IPS-18a (cell line): ENCODE data around the gene SCAMP2.

Experiments
- H3K27ac ChIP-seq: one replicate; pipeline ENCODE4 v1.5.1; 2013; ENCODE audit warnings: low read length
- H3K27me3 ChIP-seq: one replicate; pipeline ENCODE4 v1.6.1; 2013; ENCODE audit warnings: mild to moderate bottlenecking, low read length; ENCODE audit not compliant: control insufficient read depth, insufficient read depth
- H3K36me3 ChIP-seq: one replicate; pipeline ENCODE4 v1.6.1; 2013; ENCODE audit warnings: low read depth, low read length; ENCODE audit not compliant: control insufficient read depth
- H3K4me1 ChIP-seq: one replicate; pipeline ENCODE4 v1.6.1; 2013; ENCODE audit warnings: low read depth, low read length; ENCODE audit not compliant: control insufficient read depth
- H3K4me3 ChIP-seq: one replicate; pipeline ENCODE4 v1.5.1; 2013; ENCODE audit warnings: low read length
- H3K9ac ChIP-seq: one replicate; pipeline ENCODE4 v1.6.1; 2013; ENCODE audit warnings: mild to moderate bottlenecking, low read length, moderate library complexity
- H3K9me3 ChIP-seq: one replicate; pipeline ENCODE4 v1.6.1; 2013; ENCODE audit warnings: low read depth, low read length; ENCODE audit not compliant: control insufficient read depth

SCAMP2 gene

DNA sequence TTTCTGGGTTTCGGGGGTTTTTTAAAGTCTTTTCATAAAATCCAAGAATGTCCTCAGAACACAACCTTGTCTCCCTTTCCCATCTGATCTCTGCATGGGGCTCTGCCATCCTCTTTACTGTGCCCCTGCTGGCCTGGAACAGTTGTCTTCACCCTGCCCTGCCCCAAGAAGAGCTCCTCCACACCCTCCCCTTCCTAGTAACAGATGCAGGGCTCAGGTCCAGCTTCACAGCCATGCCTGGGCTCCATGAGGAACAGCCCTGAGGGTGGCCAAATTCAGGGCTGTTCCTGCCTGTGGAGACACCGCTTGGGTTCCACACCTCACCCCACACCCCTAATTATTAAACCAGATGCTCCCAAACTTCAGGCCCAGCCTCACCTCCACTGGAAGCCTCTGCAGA is 17.3 kb downstream of the SCAMP2 start:
- Histone ChIP-seq H3K27me3 (no peaks in the 10 kb centered on the region), H3K9ac (no peak overlapping the region), H3K36me3 (peaks cover 26% of the 10 kb centered on the region), H3K27ac (no peak overlapping the region), H3K4me3 (no peak overlapping the region), H3K4me1 (no peaks in the 10 kb centered on the region), H3K9me3 (no peaks in the 10 kb centered on the region)

DNA sequence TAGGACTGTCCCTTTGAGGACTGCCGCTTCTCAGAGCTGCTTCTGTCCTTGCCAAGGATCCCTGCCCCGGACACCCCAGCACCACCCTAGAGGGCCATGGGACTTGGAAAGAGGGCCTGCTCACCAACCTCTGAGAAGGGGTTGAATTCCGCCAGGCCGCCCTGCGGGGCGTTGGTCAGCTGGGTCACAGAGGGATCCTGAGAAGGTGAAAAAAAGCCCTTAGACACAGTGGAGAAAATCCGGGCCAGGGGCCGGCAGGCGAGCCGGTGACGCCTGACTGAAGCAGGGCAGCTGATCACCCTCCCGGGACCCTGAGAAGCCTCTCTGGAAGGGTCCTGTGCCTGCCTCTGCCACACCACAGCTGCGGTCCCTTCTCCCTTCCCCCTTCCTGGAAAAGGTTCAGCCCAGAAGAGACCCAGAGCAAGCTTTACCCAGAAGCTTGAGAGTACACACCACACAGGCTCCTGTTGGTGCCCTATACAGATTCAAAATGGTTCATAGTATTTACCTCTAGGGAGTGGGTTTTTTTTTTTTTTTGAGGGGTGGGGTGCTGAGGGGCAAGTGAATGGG is 18.6 kb downstream of the SCAMP2 start:
- no peaks in the 10 kb centered on the region for H3K9me3 ChIP-seq
- H3K4me3 ChIP-seq: no peak overlapping the region
- H3K4me1 ChIP-seq: no peaks in the 10 kb centered on the region
- no peak overlapping the region for H3K27ac ChIP-seq
- peaks cover 27% of the 10 kb centered on the region for H3K36me3 ChIP-seq
- no peak overlapping the region for H3K9ac ChIP-seq
- no peaks in the 10 kb centered on the region for H3K27me3 ChIP-seq

DNA sequence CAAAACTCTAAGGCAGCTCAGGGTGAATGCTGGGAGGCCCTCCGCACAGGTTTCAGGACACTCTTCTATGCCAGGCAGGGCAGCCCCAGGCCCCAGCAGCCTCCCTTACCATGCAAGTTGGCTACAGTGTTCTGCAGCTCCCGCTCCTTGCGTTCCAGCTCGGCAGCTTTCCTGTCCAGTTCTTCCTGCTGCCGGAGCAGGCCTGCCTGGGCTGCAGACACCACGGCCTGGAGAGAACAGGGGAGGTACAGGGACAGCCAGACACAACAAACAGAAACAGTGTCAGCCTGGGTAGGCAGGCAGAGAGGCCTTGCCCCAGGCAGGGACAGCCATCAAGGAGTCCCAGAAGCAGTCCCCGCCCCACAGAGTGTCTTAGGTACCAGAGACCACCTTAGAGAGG is 21.2 kb downstream of the SCAMP2 start:
- Histone ChIP-seq H3K4me1 (no peaks in the 10 kb centered on the region), H3K9me3 (no peaks in the 10 kb centered on the region), H3K36me3 (peaks cover 34% of the 10 kb centered on the region), H3K27ac (no peak overlapping the region), H3K27me3 (no peaks in the 10 kb centered on the region), H3K9ac (no peak overlapping the region), H3K4me3 (no peak overlapping the region)

DNA sequence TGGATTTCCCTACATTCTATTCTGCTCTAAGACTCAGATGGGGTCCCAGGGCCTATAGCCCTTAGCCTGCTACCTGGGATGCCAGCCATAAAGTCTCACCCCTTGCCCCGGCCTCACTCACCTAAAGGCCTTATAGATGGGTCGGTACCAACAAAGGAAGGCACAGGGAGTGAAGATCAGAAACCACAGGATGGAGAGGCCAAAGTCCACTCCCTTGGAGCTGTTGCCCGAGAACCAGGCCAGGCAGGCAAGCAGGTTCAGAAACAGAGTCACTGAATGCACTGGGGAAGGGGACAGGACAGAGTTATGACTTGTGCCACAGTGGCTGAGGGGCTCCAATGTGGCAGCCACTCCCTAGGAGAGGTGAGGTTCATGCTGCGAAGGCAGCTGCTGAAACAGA is 22.8 kb downstream of the SCAMP2 start:
- no peak overlapping the region for H3K4me3 ChIP-seq
- no peak overlapping the region for H3K27ac ChIP-seq
- no peaks in the 10 kb centered on the region for H3K27me3 ChIP-seq
- no peaks in the 10 kb centered on the region for H3K4me1 ChIP-seq
- peaks cover 34% of the 10 kb centered on the region for H3K36me3 ChIP-seq
- H3K9ac ChIP-seq: no peak overlapping the region
- H3K9me3 ChIP-seq: no peaks in the 10 kb centered on the region

DNA sequence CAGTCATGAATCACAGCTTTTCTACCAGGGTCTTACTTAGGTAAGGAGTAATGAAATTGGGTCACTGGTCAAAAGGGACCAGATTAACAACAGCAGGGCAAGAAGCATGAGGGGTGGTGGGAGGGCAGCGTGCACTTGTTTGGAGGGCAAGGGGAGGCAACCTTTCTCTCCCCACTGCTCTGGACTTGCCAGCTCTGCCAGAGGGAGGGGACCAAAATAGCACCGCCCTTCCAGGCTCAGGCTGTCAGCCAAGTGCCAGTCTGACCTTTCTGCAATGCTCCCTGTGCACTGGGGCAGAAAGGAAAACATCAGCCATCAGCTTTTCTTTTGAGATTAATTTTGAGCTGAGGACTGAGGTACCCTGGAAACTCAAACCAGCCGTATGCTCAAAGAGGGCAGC is 25.7 kb downstream of the SCAMP2 start:
- peaks cover 5% of the 10 kb centered on the region for H3K4me1 ChIP-seq
- H3K27ac ChIP-seq: no peak overlapping the region
- H3K27me3 ChIP-seq: no peaks in the 10 kb centered on the region
- H3K9ac ChIP-seq: no peak overlapping the region
- H3K9me3 ChIP-seq: no peaks in the 10 kb centered on the region
- H3K36me3 ChIP-seq: peaks cover 28% of the 10 kb centered on the region
- H3K4me3 ChIP-seq: no peak overlapping the region

DNA sequence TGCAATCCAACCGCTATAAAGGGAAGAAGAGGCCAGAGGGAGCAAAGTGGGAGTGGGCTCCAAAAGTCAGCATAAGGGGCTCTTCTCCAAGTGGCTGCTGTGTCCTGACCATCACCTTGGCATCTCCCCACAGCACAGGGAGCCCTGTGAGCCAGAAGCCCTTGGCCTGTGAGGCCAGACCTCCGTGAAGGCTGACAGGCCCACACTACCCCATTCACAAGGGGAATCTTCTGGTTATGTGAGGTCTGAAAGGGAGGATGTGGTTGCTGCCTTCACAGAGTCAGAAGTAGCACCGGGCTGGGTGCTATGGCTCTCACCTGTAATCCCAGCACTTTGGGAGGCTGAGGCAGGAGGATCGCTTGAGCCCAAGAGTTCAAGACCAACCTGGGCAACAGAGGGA is 27.6 kb downstream of the SCAMP2 start:
- H3K36me3 ChIP-seq: peaks cover 11% of the 10 kb centered on the region
- no peak overlapping the region for H3K27ac ChIP-seq
- peaks cover 12% of the 10 kb centered on the region for H3K4me1 ChIP-seq
- H3K27me3 ChIP-seq: no peaks in the 10 kb centered on the region
- no peak overlapping the region for H3K4me3 ChIP-seq
- no peaks in the 10 kb centered on the region for H3K9me3 ChIP-seq
- H3K9ac ChIP-seq: no peak overlapping the region

DNA sequence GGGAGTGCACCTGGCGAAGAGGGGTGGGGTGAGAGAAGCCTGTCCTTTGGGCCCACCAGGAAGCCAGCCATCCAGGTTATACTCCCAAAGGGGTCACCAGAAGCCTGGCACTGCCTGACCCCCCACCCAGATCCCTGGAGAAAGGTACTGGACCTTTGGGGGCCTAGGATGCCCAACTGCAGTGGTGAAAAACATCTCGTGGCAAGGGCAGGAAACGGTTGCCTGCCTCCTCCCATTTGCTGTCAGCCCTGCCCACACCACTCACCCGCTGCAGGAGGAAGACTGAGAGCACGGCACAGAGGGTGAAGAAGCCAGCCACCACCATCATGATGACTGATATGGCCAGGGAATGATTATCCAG is 28.0 kb downstream of the SCAMP2 start:
- H3K9me3 ChIP-seq: no peaks in the 10 kb centered on the region
- H3K4me3 ChIP-seq: no peak overlapping the region
- no peaks in the 10 kb centered on the region for H3K27me3 ChIP-seq
- no peak overlapping the region for H3K27ac ChIP-seq
- no peak overlapping the region for H3K9ac ChIP-seq
- H3K4me1 ChIP-seq: peaks cover 12% of the 10 kb centered on the region
- peaks cover 11% of the 10 kb centered on the region for H3K36me3 ChIP-seq

DNA sequence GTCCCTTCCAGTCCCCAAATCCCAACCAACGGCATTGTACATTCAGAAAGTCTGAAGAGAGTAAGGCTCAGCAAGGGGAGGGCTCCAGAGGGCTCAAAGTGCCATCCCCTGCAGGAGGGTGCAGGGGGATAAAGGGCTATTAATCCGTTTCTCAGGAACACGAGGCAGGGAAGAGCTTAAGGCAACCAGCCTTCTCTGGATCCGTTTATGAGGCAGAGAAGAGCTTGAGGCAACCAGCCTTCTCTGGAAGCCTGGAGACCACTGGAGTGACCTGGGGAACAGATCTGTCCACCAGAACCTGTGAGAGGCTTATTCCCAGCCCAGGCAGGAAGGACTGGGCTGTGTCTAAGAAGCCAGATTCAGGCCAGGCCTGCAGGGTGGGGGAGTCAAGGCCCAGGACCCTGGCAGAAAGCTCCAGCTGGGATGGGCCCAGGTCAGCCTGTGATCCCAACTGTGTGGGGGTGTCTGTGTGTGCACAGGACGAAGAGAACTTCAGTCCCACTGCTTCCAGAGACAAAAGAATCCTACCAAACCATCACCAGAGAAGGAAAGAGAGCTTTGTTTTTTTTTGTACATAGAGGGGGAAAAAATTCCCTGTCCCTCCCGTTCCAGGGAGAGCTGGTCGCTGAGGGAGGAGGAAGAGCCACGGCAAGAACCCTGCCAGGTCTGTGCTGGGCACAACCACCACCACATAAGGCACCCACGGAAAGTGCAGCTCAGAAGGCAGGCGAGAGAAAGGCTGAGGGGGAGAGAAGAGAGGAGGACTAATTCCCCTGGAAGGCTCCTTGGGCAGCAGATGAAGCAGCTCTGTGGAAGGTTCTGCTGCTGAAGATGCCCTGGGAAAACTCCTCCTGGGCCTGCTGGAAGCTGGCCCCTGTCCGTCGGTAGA is 28.6 kb downstream of the SCAMP2 start:
- Histone ChIP-seq H3K27ac (no peak overlapping the region), H3K27me3 (no peaks in the 10 kb centered on the region), H3K4me3 (no peak overlapping the region), H3K4me1 (peaks cover 12% of the 10 kb centered on the region), H3K36me3 (peaks cover 11% of the 10 kb centered on the region), H3K9me3 (no peaks in the 10 kb centered on the region), H3K9ac (no peak overlapping the region)

DNA sequence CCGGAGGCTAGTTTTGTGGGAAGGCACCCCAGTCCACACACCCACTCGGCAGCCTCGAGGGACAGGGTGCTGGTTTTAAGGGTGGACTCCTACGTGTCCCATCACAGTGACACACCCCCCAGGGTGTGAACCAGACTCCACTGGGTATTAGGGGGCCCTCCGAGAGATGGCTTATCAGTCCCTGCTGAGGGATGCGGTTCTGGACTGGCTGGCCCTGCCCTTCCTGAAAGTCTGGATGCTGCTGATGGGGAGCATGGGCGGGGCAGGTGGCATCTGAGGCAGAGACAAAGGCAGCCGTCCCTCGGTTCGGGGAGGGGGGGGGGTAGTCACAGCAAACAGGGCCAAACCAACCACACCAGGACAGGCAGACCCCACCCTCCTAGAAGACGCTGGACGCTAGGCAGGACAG is 29.3 kb downstream of the SCAMP2 start:
- Histone ChIP-seq H3K4me3 (peak overlapping the region; percentile 80), H3K9ac (peak overlapping the region; percentile 94), H3K36me3 (peaks cover 11% of the 10 kb centered on the region), H3K4me1 (peaks cover 12% of the 10 kb centered on the region), H3K9me3 (no peaks in the 10 kb centered on the region), H3K27ac (peak overlapping the region; percentile 59), H3K27me3 (no peaks in the 10 kb centered on the region)

DNA sequence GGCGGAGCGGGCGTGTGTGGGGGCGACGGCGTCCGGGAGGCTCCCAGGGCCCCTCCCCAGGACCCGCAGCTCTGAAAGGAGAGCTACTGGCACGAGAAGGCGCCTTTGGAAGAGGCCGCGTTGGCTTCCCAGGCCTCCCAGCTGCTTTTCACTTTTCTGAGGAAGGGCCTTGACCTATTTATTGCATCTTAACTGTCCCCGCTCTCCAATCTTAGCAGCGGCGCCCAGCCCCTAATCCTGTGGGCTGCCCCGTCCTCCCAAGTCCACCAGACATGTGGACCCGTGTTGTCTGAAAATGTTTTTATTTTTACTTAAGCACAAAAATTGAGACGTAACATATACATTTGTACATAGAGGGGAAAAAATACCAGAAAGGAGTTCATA is 29.7 kb downstream of the SCAMP2 start:
- Histone ChIP-seq H3K27me3 (no peaks in the 10 kb centered on the region), H3K36me3 (peaks cover 12% of the 10 kb centered on the region), H3K27ac (peak overlapping the region; percentile 59), H3K9me3 (no peaks in the 10 kb centered on the region), H3K4me3 (peak overlapping the region; percentile 80), H3K4me1 (peaks cover 12% of the 10 kb centered on the region), H3K9ac (peak overlapping the region; percentile 94)

DNA sequence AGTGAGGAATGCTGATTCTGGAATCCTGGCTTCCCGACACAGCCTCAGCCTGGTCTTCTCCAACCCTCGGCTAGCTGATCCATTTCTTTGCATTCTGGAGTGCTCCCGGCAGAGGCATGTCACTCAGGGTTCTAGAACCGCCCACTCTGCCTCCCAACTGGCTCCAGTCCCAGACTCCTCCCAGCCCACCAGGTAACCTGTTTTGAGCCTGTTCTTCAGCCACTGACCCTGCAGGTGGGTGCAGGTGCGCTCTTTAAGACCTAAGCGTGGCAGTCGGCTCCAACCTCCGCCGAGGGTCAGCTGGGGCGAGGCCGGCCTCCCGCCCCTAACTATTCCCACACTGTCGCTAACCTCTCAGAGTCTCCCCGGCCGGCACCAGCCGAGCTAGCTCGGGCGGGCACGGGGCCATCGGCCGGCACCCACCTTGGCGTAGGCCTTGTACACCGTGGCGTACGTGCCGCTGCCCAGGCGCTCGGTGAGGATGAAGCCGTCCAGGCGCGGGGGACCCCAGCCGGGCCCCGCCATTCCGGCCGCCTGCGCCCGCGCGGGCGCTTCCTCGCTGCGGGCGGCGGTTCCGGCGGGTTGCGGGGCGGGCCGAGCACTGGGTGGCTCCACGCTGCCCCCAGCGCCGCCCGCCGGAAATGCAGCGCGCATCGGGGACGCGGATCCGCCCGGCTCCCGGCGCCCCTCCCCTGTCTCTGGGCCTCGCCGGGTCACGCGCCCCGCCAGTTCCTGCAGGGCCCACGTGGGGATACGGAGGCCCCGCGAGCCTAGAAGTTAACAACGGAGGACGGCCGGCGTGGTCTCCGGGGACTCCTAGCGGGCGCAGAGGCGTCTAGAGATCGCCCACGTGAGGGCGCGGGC is 30.4 kb downstream of the SCAMP2 start, which contains the start of gene ULK3:
Gene ULK3, minus strand, starts transcription at position 576 of the 864 bp plus-strand sequence. Its CDS starts 51 bp downstream, at position 525.
- Histone ChIP-seq H3K27me3 (no peaks in the 10 kb centered on the region), H3K9ac (peak within 1 kb of the TSS; percentile 94), H3K36me3 (peaks cover 9% of the 10 kb centered on the region), H3K4me3 (peak within 1 kb of the TSS; percentile 80), H3K27ac (peak within 1 kb of the TSS; percentile 64), H3K4me1 (peaks cover 12% of the 10 kb centered on the region), H3K9me3 (no peaks in the 10 kb centered on the region)
